PC-9 (cell line): ENCODE data around the gene SORCS2.

ENCODE experiments used
- EZH2 ChIP-seq: fragments of 200-600 bp; sonication (generic); IDR thresholded peaks from 2 replicates; pipeline ENCODE4 v1.8.0; 2017; ENCODE audit warnings: antibody characterized with exemption, low read depth
- TF ChIP-seq, protein P1 (sequence below): fragments of 200-600 bp; sonication (generic); conservative IDR thresholded peaks from 2 replicates; pipeline ENCODE4 v1.6.1; 2017; ENCODE audit warnings: mixed run types, antibody characterized with exemption, mild to moderate bottlenecking, moderate library complexity

DNA sequence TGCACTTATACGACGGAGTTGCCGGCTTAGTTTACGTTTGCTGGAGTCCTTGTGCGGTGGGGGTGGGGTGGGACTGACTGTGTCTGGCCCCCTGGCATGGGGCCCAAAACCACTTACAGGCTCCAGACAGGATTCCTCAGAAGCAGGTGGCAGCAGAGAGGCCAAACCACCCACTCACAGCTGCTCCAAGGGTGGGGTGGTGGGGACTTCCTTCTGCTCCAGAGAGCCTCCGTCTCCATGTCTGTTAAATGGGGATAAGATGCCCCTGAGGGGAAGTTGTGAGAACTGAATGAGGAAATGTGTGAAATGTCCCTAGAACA lies 205.7 kb downstream of the SORCS2 start:
- TF ChIP-seq, protein P1, sequence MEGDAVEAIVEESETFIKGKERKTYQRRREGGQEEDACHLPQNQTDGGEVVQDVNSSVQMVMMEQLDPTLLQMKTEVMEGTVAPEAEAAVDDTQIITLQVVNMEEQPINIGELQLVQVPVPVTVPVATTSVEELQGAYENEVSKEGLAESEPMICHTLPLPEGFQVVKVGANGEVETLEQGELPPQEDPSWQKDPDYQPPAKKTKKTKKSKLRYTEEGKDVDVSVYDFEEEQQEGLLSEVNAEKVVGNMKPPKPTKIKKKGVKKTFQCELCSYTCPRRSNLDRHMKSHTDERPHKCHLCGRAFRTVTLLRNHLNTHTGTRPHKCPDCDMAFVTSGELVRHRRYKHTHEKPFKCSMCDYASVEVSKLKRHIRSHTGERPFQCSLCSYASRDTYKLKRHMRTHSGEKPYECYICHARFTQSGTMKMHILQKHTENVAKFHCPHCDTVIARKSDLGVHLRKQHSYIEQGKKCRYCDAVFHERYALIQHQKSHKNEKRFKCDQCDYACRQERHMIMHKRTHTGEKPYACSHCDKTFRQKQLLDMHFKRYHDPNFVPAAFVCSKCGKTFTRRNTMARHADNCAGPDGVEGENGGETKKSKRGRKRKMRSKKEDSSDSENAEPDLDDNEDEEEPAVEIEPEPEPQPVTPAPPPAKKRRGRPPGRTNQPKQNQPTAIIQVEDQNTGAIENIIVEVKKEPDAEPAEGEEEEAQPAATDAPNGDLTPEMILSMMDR = no peak
- no peak for TF ChIP-seq EZH2
